Muscle of back (tissue), 11 donors: Measurements from ENCODE around the gene RFTN2. TPM values are rescaled to one million over a fixed set of nuclear protein-coding genes. Genes with fewer than 3 reads are reported as not detected.
"Not testable (repeated sequence)": the region's sequence is repeated elsewhere in the genome, so short reads cannot be mapped to it uniquely, and the experiment has no call there.

ENCODE experiments used
- DNase-seq, 3 donors: peaks; one replicate each; pipeline versions ENCODE4 v3.0.0 to v3.0.0-alpha.2; 2013
- polyA plus RNA-seq, 10 donors: library from polyadenylated mRNA; unstranded; fragments of 120-200 nt; gene quantifications; one replicate each; pipeline ENCODE4 v1.2.1, GENCODE V29; 2013; ENCODE audit not compliant: insufficient read length in 10 of 10

RFTN2 gene
- polyA plus RNA-seq, 10 donors: 14.3 to 26.1 (median 17.4) TPM

DNA sequence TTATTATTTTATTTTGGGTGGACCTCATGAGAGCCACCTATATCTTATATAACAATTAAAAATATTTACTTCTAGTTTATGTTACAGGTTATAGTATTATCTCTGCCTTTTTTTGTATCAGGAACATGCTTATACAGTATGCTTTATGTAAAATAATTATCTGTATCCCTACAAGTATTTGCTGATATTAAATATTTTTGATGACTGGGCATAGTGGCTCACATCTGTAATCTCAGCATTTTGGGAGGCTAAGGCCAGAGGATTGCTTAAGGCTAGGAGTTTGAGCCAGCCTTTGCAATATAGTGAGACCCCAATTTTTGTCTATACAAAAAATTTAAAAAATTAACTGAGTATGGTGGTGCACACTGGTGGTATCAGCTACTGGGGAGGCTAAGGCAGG lies 119.9 kb downstream of the RFTN2 start:
- no peak for DNase-seq

- DNase-seq: not testable (repeated sequence)
Measured at GRCh38 chr2:197551260-197551659, 124.1 kb downstream of the RFTN2 start.

GRCh38 chr2:197548582-197548981 lies 126.8 kb downstream of the RFTN2 start:
- DNase-seq: no peak

DNA sequence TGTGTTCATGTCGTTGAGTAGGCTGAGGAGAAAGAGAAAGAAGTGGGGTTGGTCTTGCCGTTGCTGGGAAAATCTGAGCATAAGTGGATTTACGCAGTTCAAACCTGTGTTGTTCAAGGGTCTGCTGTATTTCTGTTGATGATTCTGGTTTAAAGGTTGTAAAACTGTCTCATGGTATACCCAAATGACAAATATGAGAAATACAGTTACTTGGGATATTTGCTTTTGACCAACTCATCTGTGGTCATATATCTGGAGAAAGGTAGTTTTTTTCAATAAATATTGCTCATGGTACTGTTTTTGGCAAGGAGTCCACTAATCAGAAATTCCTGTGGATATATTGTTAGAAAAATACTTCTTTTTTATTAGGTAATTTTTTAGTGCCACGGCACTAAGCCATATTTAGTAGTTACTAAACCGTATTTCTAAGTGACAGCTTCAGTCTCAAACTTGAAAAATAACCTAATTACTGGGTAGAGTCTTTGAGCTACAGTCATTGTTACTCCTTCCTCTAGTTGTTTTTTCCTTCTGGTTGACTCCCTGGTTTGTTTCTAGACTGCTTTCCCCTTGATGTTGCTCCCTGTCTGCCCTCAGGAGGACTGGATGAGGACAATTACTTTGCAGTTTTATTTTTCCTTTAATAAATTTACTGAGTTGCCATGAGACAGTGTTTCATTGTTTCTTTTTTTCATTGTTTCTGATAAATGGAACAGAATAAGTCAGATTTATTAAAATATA lies 128.1 kb downstream of the RFTN2 start:
- no peak for DNase-seq

DNA sequence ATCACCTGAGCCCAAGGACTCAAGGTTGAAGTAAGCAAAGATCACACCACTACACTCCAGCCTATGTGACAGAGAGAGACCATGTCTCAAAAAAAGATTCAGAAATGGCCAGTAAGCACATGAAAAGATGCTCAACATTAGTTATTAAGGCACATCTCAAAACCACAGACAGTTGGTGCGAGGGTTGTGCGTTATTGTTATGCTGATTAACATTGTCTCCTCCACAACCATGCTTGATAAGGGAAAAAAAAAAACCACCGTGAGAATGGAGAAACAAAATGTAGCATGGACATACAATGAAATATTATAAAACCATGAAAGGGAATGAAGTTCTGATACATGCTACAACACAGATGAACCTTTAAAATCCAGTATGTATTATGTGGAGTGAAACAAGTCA lies 132.2 kb downstream of the RFTN2 start:
- DNase-seq: no peak

- DNase-seq: no peak
Measured at GRCh38 chr2:197539734-197540133, 135.7 kb downstream of the RFTN2 start.

GRCh38 chr2:197538412-197538811 lies 137.0 kb downstream of the RFTN2 start:
- no peak for DNase-seq

Other genes with a start within 250 kb of the RFTN2 start
- gene SF3B1, start 240.6 kb downstream of the RFTN2 start, polyA plus RNA-seq: 100 to 1,000 TPM; 229 to 366 (median 301) TPM
- 10 to 100 TPM; 10.1 to 13.7 (median 12.3) TPM for gene COQ10B, start 222.0 kb downstream of the RFTN2 start, polyA plus RNA-seq
- gene HSPD1, start 175.7 kb downstream of the RFTN2 start, polyA plus RNA-seq: 100 to 1,000 TPM; 213 to 315 (median 283) TPM
- 100 to 1,000 TPM in 9 of 10 donors, 10 to 100 TPM in 1; 99.7 to 176 (median 127) TPM for gene HSPE1, start 175.2 kb downstream of the RFTN2 start, polyA plus RNA-seq
- gene MOB4, start 159.5 kb downstream of the RFTN2 start, polyA plus RNA-seq: 10 to 100 TPM; 38.0 to 50.7 (median 45.0) TPM
- 1 to 10 TPM; 3.3 to 5.0 (median 4.1) TPM for gene MARS2, start 29.8 kb upstream of the RFTN2 start, polyA plus RNA-seq
- 1 to 10 TPM in 9 of 10 donors, under 1 TPM in 1; 0.79 to 2.5 (median 1.6) TPM for gene BOLL, start 109.7 kb upstream of the RFTN2 start, polyA plus RNA-seq
- gene PLCL1, start 129.0 kb upstream of the RFTN2 start, polyA plus RNA-seq: 10 to 100 TPM; 10.4 to 20.2 (median 17.1) TPM